GM08714 (cell line): ENCODE results near the gene STOX2.

ENCODE experiments used
- H3K4me3 ChIP-seq: fragments of 200-500 bp; sonication (Bioruptor generic); 2 replicates; pipeline ENCODE4 v1.5.1; 2014; ENCODE audit warnings: mild to moderate bottlenecking, low read length, inconsistent platforms
- ZNF274 ChIP-seq: IDR thresholded peaks from 2 replicates; pipeline ENCODE4 v1.6.1; 2012; ENCODE audit warnings: mild to moderate bottlenecking, low read depth, low read length

Gene STOX2

DNA sequence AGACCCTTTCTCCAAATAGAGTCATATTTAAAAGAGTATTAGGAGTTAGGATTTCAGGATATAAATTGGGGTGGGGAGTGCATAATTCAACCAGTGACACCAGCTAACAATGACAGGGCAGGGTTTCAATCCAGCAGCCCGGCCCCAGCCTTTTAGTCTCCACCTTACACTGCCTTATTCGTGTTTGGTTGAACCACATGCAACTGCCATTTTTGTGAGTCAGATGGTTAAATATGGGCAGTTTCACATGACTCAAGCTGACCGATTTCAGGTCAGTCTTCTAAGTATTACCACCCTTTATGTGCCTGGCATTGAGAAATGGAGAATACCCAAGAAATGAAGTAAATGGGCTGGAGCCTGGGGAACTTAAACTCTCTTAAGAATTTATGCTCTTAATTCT is 102.8 kb downstream of the STOX2 start:
- no peak overlapping the region for H3K4me3 ChIP-seq
- no peak for TF ChIP-seq ZNF274

DNA sequence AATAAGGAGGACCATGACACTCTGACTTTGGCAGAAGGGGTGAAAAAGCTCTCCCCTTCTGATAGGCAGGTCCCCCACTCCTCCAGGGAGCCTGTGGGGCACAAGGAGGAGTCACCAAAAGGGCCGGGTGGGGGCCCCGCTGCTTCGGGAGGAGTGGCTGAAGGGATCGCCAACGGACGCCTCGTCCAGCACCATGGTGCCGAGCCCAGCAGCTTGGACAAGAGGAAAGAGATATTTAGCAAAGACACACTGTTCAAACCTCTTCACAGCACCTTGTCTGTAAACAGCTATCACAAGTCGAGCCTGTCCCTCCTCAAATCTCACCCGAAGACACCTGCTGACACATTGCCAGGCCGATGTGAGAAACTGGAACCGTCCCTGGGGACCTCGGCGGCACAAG is 105.6 kb downstream of the STOX2 start:
- no peak overlapping the region for H3K4me3 ChIP-seq
- no peak for TF ChIP-seq ZNF274

DNA sequence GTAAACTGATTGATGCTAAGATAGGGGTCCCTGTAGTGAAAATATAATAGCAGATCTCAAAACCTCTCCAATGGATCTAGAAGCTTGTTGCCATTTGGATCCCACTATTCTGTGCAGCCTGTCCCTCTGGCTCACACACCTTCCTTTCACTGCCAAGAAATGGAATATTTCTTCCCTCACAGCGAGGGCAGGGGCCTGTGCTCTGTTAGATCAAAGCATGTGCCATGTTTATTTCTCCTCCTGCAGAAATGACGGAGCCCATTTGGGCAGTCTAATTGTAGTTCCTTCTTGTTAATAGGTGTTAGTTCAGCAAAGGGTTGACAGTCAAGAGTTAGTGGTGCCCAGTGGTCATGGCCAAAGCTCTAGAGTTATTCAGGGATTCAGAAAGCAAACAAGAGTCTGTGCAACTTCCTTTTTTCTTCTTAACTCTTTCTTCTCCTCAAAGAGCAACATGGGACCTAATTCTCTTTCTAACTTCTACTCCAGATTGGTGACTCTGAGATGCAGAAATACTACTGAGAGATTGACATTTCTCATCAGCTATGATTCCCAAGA is 106.8 kb downstream of the STOX2 start:
- TF ChIP-seq ZNF274: no peak
- no peak overlapping the region for H3K4me3 ChIP-seq

DNA sequence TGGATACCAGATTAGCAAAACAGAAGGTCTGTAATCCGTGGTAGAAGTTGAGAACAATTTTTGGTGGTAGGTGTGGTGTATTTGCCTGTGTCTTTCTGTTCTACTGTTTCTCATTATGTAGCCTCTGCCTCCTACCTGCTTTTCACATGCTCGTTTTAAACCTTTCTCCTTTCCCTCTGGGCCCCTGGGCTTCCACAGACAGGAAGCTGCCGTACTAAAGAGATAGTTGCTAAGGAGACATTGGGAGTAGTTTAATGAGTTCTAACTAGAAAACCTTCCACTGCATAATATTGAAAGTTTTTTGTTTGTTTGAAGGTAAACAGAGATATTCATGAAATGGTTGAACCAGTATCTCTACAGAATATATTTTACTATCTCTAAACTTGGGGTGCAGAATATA is 107.8 kb downstream of the STOX2 start:
- H3K4me3 ChIP-seq: no peak overlapping the region
- TF ChIP-seq ZNF274: no peak

DNA sequence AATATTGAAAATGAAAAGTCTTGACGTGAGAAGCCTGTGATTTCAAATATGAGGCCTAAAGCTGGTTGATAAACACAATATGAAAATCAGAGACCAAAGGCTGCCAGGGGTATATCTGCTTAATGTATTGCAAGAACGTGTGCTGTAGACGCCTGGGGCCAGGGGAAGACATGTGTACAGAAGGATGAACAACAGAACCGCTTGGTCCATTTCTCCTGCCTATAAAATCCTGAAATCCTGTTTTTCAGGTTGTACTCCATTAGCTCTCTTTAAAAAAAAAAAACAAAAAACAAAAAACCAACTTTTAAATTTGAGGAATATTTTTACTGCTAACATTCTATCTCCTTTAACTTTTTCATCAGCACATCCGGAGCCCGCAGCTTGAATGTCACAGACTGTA is 109.2 kb downstream of the STOX2 start:
- no peak overlapping the region for H3K4me3 ChIP-seq
- TF ChIP-seq ZNF274: no peak

DNA sequence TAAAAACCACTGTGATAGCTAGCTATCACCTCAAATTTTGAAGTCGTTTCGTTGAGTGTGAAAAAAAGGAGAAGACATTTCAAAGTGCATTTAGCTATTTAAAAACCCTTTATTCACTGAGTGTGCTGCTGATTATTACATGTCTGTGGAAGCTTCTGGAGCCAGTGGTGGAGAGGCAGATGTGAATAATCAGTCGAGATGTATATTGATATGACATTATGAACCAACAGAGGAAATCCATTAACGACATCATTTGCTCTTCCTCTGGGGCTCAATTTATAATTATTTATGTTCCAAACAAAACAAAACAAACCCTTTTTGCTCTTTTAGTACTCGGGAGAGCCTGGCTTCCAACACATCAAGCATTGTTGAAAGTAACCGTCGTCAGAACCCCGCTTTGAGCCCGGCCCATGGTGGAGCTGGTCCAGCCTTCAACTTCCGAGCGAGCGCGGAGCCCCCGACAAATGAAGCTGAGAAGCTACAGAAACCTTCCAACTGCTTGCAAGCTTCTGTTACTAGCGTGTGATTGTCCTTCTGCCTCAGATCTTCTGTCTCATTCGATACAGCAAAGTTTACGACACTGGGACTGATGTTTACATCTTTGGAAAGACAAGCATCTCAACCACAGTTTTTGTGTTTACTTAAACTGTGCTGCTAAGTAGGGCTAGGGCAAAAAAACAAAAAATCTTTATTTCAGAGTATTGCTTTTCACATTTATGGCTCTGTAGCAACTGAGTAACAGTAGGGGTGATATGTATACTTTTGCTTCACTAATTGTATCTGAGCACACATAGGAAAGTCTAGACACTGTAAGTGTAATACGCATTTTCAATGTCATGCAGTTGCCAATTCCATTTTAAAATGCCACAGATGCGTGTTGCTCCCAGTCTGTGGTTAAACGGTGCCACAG is 111.9 kb downstream of the STOX2 start:
- no peak overlapping the region for H3K4me3 ChIP-seq
- no peak for TF ChIP-seq ZNF274

DNA sequence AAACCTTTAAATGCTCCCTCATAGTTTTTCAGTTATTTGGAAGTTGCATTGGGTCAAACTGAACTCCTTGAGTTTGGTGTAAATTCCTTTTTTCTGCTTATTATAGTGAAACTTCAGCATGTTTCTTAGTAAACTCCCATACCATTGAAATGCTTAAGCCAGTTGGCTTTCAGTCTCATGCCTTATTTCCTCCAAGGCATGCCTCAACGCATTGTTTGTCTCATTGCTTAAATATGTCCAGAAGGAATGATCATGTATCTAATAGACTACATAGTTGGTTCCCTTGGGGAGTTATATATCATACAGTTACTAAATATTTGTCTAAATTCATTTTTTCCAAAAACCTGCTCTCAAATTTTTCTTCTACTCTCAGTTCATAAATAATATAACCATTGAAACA is 114.0 kb downstream of the STOX2 start:
- no peak for TF ChIP-seq ZNF274
- H3K4me3 ChIP-seq: no peak overlapping the region

DNA sequence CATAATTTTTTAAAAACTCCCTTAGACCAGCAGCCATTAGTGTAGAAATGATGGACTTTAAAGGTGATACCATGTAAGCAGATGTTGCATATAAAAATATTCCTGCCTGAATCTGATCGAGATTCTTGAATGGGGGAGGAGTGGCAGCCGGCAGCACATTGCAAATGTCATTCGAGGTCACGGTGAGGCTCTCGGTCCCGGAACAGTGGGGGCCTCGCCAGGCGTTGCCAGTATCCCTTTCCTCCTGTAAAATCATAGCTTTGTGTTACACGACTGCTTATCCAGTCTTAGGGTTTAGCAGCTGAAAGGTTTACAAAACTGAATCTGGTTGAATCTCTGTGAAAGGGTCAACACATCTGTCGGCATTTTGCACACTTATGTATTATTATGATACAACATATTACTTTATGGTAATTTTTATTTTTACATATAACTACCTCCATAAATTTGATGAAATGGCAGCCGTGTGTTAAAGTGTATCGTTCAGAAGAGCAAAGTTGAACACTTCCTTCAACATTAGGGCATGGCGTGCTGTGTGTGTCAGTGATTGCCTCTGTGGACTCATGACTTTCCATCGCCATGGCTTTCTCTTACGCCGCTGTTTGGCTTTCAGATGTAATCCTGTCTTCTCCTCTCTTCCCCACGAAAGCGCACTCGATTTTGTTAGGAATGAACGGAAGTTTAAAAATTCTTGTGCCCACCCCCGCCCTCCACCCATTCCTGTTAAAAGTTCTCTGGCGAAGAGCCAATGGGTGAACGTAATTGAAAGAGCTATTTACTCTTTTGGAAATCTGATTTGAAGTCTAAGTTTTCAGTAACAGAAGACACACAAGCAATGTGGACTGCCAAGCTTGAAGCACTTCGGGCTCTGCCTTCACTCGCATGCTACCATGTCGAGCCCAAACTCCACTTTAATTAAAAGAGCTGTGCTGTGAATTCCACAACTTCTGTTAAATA is 114.8 kb downstream of the STOX2 start:
- H3K4me3 ChIP-seq: no peak overlapping the region
- TF ChIP-seq ZNF274: no peak

DNA sequence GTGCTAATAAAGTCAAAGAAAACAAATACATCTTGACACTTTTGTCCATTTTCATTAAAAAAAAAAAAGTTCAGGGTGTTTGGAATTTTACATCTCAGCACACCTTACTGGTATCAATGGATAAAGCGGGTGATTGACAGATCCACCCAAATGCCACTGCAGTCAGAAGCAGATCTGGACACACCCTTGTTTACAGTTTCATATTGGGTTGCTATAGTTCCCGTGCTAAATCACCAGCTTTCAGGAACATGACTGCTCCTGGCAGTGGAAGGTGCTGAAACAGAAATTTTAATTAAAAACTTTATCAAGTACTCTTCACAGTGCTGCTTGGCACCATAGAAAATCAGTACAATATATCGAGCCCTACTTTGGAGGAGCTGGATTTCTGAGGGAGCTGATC is 116.3 kb downstream of the STOX2 start:
- TF ChIP-seq ZNF274: no peak
- no peak overlapping the region for H3K4me3 ChIP-seq

DNA sequence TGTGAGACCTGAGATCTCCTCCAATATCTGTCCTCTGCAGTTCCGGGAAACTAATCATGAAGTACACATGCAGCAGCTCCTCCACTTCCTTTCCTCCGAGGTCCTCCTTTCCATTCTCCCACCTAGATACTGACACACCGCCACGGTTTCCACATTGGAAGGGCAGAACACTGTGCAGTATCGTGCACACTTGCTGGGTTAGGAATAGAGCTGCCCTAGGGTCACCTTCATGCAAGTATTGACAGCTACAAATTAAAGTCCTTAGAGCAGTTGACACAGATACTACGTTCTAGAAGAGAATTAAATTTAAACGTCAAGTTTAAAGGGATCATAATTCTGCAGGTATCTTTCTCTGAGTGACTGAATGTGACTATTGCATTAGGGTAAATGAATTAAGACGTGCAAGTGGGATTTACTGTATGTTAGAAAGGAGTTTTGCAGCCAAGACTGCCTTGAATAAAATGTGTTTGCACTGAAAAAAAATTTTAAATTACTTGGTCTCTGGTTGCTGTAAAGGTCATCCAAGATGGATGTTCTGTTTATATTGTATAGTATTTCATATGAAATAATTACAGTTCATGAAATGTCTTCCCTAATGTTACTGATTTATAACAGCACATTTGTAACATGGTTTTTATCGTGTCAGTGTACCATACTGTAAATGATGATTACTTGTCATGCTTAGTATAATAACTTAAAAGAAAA is 117.7 kb downstream of the STOX2 start:
- TF ChIP-seq ZNF274: no peak
- H3K4me3 ChIP-seq: no peak overlapping the region

DNA sequence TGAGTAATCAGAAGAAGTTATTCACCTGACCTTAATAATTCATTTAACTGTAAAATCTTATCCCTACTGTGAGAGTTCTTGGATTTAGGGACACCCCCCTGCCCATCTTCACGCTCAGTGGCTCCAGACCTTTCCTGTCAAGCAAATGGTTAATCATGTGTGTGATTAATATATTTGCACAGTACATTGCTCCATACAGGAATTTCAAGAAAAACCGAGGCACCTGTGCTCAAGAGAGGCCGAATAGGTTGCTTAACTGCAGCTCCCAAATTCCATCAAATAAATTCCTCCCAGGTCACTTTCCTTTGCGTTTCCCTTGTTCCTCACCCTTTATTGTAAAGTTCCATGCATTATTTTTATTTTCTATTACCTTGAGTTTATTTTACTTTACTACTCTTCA is 119.5 kb downstream of the STOX2 start:
- no peak for TF ChIP-seq ZNF274
- no peak overlapping the region for H3K4me3 ChIP-seq

DNA sequence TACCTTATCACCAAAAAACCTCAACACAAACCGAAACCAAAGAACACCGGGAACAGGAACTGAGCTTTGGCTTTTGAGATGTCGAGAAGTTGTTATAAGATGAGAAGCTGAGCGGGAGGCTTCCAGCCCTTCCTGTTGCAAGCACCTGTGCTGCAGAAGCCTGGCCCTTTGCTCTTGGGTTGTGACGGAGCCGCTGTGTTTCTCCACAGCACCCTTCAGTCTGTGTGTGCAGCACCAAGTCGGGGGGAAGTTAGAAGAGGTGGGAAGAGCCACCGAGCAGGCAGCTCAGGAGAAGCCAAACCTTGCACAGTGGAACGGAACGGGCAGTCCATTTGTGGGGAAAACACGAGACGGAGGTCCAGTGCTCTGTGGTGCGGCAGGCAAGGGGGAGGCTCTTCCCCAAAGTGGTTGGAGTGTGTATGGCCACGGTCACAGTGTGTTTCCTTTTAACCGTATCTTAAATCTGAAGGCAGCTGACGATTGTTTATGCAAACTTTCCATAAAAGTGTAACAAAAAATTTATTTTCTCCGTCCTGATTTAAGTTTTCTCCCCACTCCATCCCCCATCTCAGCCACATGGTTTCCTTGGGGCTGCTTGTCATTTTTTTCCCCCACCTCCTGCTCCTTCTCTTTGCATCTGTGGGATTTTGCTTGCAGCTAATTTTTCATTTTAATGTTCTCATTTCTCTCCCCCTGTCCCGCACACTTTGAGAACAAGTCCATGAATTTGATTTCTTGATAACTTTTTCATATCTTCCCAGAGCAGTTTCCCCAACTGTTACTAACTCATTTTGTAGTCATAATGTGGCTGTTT is 123.7 kb downstream of the STOX2 start:
- no peak overlapping the region for H3K4me3 ChIP-seq
- no peak for TF ChIP-seq ZNF274

DNA sequence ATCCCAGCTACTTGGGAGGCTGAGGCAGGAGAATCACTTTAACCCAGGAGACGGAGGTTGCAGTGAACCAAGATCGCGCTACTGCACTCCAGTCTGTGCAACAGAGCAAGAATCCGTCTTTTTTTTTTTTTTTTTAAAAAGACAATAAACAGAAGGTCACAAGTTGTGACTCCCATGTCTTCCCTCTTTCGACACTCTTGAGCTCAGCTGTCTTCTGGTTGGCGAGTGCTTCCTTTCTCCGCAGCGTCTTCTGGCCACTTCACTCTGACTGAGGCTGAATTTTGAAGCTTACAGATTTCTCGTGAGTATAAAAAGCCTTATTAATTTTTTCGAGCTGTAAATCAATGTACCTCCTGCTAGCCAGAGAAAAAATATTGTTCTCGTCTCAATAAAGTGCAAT is 124.9 kb downstream of the STOX2 start:
- TF ChIP-seq ZNF274: no peak
- no peak overlapping the region for H3K4me3 ChIP-seq
